HG03039 (cell line): Measurements from ENCODE around the gene IL18.
"Not testable (repeated sequence)": the region's sequence is repeated elsewhere in the genome, so short reads cannot be mapped to it uniquely, and the experiment has no call there.

ENCODE experiments used
- ATAC-seq: cut with Tn5 transposase; IDR thresholded peaks from one replicate; pipeline ENCODE4 v1.9.1; 2021; ENCODE audit warnings: mild to moderate bottlenecking, moderate library complexity; ENCODE audit not compliant: unreplicated experiment

The IL18 gene

GRCh38 chr11:112121981-112122615, 41.8 kb downstream of the IL18 start:
- ATAC-seq = no peak

GRCh38 chr11:112118176-112118575, 45.7 kb downstream of the IL18 start:
- no peak for ATAC-seq

GRCh38 chr11:112115386-112115785, 48.5 kb downstream of the IL18 start:
- no peak for ATAC-seq

GRCh38 chr11:112114460-112114859, 49.4 kb downstream of the IL18 start:
- ATAC-seq = no peak

GRCh38 chr11:112113539-112114457, 50.1 kb downstream of the IL18 start:
- ATAC-seq = no peak

GRCh38 chr11:112106070-112106469, 57.8 kb downstream of the IL18 start:
- ATAC-seq = no peak

- ATAC-seq = no peak
These were observed 60.4 kb downstream of the IL18 start for GRCh38 chr11:112103446-112103845.

- no peak for ATAC-seq
These were observed 63.4 kb downstream of the IL18 start for GRCh38 chr11:112100462-112100861.

- no peak for ATAC-seq
These were observed 66.0 kb downstream of the IL18 start for GRCh38 chr11:112097734-112098528.

- ATAC-seq = no peak
These were observed 67.7 kb downstream of the IL18 start for GRCh38 chr11:112096194-112096593.

- ATAC-seq = not testable (repeated sequence)
These were observed 68.6 kb downstream of the IL18 start for GRCh38 chr11:112095302-112095701.
